Astrocyte (in vitro differentiated cells and primary cell): ENCODE results near the gene ACOD1. TPM values are rescaled to one million over a fixed set of nuclear protein-coding genes. Genes with fewer than 3 reads are reported as not detected.

ENCODE experiments used
- DNase-seq: peaks from one replicate; pipeline ENCODE4 v3.0.0-alpha.2; 2010; ENCODE audit warnings: low read depth
- FAIRE-seq: peaks from 2 replicates; lab custom pipeline; 2011; peaks lifted over from hg19 to GRCh38; lab: Jason Lieb, UNC
- H2AFZ ChIP-seq: 2 replicates; pipeline ENCODE4 v1.6.0; 2012; ENCODE audit warnings: low read depth, low read length, inconsistent platforms
- H3K27ac ChIP-seq: 2 replicates; pipeline ENCODE4 v1.5.1; 2011; ENCODE audit warnings: low read depth, low read length, inconsistent platforms
- H3K27me3 ChIP-seq: 2 replicates; pipeline ENCODE4 v1.6.0; 2011; ENCODE audit warnings: low read length, inconsistent platforms; ENCODE audit not compliant: insufficient read depth
- H3K36me3 ChIP-seq: 2 replicates; pipeline ENCODE4 v1.5.1; 2011; ENCODE audit warnings: low read length, inconsistent platforms; ENCODE audit not compliant: insufficient read depth
- H3K4me1 ChIP-seq: 2 replicates; pipeline ENCODE4 v1.5.1; 2011; ENCODE audit warnings: low read length, inconsistent platforms; ENCODE audit not compliant: insufficient read depth
- H3K4me2 ChIP-seq: 2 replicates; pipeline ENCODE4 v1.6.0; 2012; ENCODE audit warnings: low read length, inconsistent platforms
- H3K4me3 ChIP-seq: 2 replicates; pipeline ENCODE4 v1.5.1; 2011; ENCODE audit warnings: low read depth, mild to moderate bottlenecking, low read length, inconsistent platforms; ENCODE audit not compliant: insufficient read depth
- H3K79me2 ChIP-seq: 2 replicates; pipeline ENCODE4 v1.6.0; 2012; ENCODE audit warnings: mild to moderate bottlenecking, low read length, inconsistent platforms; ENCODE audit not compliant: insufficient read depth
- H3K9ac ChIP-seq: 2 replicates; pipeline ENCODE4 v1.6.0; 2012; ENCODE audit warnings: mild to moderate bottlenecking, low read length, inconsistent platforms
- H3K9me3 ChIP-seq: 2 replicates; pipeline ENCODE4 v1.5.1; 2012; ENCODE audit warnings: low read depth, mild to moderate bottlenecking, low read length, inconsistent platforms; ENCODE audit not compliant: insufficient read depth
- H4K20me1 ChIP-seq: 2 replicates; pipeline ENCODE4 v1.6.0; 2012; ENCODE audit warnings: low read length, inconsistent platforms; ENCODE audit not compliant: insufficient read depth
- H3K27ac Mint-ChIP-seq: one replicate; pipeline ENCODE4 v1.8.0; 2021; ENCODE audit warnings: mild to moderate bottlenecking, mixed read lengths; ENCODE audit not compliant: unreplicated experiment
- H3K27me3 Mint-ChIP-seq: one replicate; pipeline ENCODE4 v1.8.0; 2021; ENCODE audit warnings: low read depth, mixed read lengths; ENCODE audit not compliant: unreplicated experiment
- H3K36me3 Mint-ChIP-seq: one replicate; pipeline ENCODE4 v1.8.0; 2021; ENCODE audit warnings: low read depth, mixed read lengths; ENCODE audit not compliant: unreplicated experiment
- H3K4me1 Mint-ChIP-seq: one replicate; pipeline ENCODE4 v1.8.0; 2021; ENCODE audit warnings: low read depth, mixed read lengths; ENCODE audit not compliant: unreplicated experiment
- H3K4me3 Mint-ChIP-seq: one replicate; pipeline ENCODE4 v1.8.0; 2021; ENCODE audit warnings: mild to moderate bottlenecking, moderate library complexity, mixed read lengths; ENCODE audit not compliant: unreplicated experiment
- H3K9me3 Mint-ChIP-seq: one replicate; pipeline ENCODE4 v1.8.0; 2021; ENCODE audit warnings: mild to moderate bottlenecking, mixed read lengths; ENCODE audit not compliant: unreplicated experiment
- EZH2 ChIP-seq: IDR thresholded peaks from 2 replicates; pipeline ENCODE4 v1.6.1; 2012; ENCODE audit warnings: mild to moderate bottlenecking, low read length, inconsistent platforms; ENCODE audit not compliant: insufficient read depth
- total RNA-seq: library from RNA; stranded (reverse); gene quantifications from 2 replicates; pipeline ENCODE4 v1.2.1, GENCODE V29; 2021
- TF ChIP-seq, protein P1 (sequence below): IDR thresholded peaks from 2 replicates; pipeline ENCODE4 v1.5.1; 2011; ENCODE audit warnings: low read depth, mild to moderate bottlenecking, inconsistent platforms, low read length, moderate library complexity; ENCODE audit not compliant: insufficient read depth

The ACOD1 gene
- total RNA-seq, 1 donor from 2014 or later = not detected

DNA sequence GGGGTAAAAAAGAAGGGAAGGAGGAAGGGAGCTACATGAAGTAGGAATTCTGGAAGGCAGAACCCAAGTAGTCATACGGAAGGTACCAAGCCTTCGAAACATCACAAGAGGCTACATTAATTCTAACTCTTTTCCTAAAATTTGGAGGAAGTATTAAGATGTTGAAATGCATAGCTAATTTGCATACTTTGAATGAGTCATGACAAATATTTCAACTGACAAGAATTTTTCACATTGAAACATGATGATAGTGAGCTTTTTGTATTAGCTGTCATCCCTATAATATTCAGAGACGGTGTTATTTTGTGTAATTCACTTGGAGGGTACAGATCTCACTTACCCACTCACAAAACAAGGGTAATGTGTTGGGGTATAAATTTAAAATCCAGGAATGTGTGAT lies 9.1 kb upstream of the ACOD1 start:
- Histone ChIP-seq H3K9me3 (no peaks in the 10 kb centered on the region), H3K27ac (no peak overlapping the region), H3K4me2 (no peak overlapping the region), H3K4me3 (no peak overlapping the region), H3K9ac (no peak overlapping the region), H2AFZ (no peak overlapping the region), H3K4me1 (peaks cover 10% of the 10 kb centered on the region), H3K27me3 (no peaks in the 10 kb centered on the region), H4K20me1 (no peaks in the 10 kb centered on the region), H3K79me2 (no peaks in the 10 kb centered on the region), H3K36me3 (no peaks in the 10 kb centered on the region)
- peak; percentile 46 for DNase-seq
- Mint-ChIP-seq H3K9me3 (no peaks in the 10 kb centered on the region), H3K4me3 (no peak overlapping the region), H3K27ac (no peak overlapping the region), H3K27me3 (no peaks in the 10 kb centered on the region), H3K4me1 (peaks cover 10% of the 10 kb centered on the region), H3K36me3 (no peaks in the 10 kb centered on the region)
- FAIRE-seq = peak; percentile 81
- TF ChIP-seq, protein P1, sequence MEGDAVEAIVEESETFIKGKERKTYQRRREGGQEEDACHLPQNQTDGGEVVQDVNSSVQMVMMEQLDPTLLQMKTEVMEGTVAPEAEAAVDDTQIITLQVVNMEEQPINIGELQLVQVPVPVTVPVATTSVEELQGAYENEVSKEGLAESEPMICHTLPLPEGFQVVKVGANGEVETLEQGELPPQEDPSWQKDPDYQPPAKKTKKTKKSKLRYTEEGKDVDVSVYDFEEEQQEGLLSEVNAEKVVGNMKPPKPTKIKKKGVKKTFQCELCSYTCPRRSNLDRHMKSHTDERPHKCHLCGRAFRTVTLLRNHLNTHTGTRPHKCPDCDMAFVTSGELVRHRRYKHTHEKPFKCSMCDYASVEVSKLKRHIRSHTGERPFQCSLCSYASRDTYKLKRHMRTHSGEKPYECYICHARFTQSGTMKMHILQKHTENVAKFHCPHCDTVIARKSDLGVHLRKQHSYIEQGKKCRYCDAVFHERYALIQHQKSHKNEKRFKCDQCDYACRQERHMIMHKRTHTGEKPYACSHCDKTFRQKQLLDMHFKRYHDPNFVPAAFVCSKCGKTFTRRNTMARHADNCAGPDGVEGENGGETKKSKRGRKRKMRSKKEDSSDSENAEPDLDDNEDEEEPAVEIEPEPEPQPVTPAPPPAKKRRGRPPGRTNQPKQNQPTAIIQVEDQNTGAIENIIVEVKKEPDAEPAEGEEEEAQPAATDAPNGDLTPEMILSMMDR = no peak
- no peak for TF ChIP-seq EZH2

DNA sequence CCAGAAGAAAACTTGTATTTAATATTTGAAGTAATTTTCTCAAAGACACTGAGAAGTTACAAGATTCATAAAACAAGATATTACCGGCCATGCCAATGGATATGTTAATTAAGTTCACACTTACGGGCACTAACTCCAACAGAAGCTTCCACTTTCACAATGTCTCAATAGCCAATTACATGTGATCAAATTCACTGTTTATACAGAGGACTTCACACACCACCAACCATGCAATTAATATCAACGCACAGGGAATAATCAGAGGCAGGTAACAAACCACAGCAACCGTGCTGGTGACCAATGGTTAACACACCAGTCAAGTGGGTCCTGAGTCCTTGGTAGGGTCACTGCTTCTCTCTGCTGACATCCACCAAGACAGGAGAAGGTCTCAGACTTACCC lies 5.9 kb upstream of the ACOD1 start:
- H3K27me3 ChIP-seq = no peaks in the 10 kb centered on the region
- H3K9me3 Mint-ChIP-seq = no peaks in the 10 kb centered on the region
- no peak for FAIRE-seq
- no peak overlapping the region for H3K4me3 ChIP-seq
- H3K36me3 Mint-ChIP-seq = no peaks in the 10 kb centered on the region
- H3K4me1 ChIP-seq = peaks cover 5% of the 10 kb centered on the region
- H3K4me2 ChIP-seq = no peak overlapping the region
- peaks cover 9% of the 10 kb centered on the region for H3K4me1 Mint-ChIP-seq
- H3K27ac ChIP-seq = no peak overlapping the region
- H3K9me3 ChIP-seq = no peaks in the 10 kb centered on the region
- no peaks in the 10 kb centered on the region for H4K20me1 ChIP-seq
- no peak overlapping the region for H2AFZ ChIP-seq
- no peaks in the 10 kb centered on the region for H3K36me3 ChIP-seq
- no peaks in the 10 kb centered on the region for H3K27me3 Mint-ChIP-seq
- H3K79me2 ChIP-seq = no peaks in the 10 kb centered on the region
- TF ChIP-seq EZH2 = no peak
- TF ChIP-seq, protein P1 = no peak
- H3K27ac Mint-ChIP-seq = no peak overlapping the region
- H3K4me3 Mint-ChIP-seq = no peak overlapping the region
- no peak overlapping the region for H3K9ac ChIP-seq
- DNase-seq = no peak

DNA sequence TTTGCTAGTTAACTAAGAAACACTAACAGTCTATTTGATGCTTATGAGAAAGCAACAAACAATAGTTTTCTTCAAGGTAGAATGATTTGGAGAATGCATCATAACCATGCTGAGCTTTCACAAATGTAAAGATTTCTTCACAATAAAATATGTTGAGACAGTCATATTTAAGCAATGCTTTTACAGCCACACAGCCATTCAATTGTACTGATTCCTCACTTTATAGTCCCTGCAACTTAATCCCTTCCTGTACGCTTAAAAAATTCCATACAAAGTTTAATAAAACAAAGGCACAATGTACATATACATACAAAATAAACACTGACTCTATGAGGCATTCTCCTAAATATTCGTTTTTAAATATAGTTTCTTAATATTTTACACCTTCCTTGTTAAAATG lies 4.7 kb upstream of the ACOD1 start:
- Mint-ChIP-seq H3K4me1 (peaks cover 3% of the 10 kb centered on the region), H3K9me3 (no peaks in the 10 kb centered on the region), H3K4me3 (no peak overlapping the region), H3K27me3 (no peaks in the 10 kb centered on the region), H3K27ac (no peak overlapping the region), H3K36me3 (no peaks in the 10 kb centered on the region)
- Histone ChIP-seq H3K27me3 (no peaks in the 10 kb centered on the region), H3K4me1 (no peaks in the 10 kb centered on the region), H3K79me2 (no peaks in the 10 kb centered on the region), H3K4me2 (no peak overlapping the region), H4K20me1 (no peaks in the 10 kb centered on the region), H2AFZ (no peak overlapping the region), H3K27ac (no peak overlapping the region), H3K36me3 (no peaks in the 10 kb centered on the region), H3K4me3 (no peak overlapping the region), H3K9ac (no peak overlapping the region), H3K9me3 (no peaks in the 10 kb centered on the region)
- TF ChIP-seq EZH2 = no peak
- TF ChIP-seq, protein P1 = no peak
- FAIRE-seq = no peak
- no peak for DNase-seq
